C4-2B (cell line): ENCODE results near the gene LKAAEAR1.

ENCODE experiments used
- CTCF ChIP-seq: fragments of 450-650 bp; conservative IDR thresholded peaks from 2 replicates; pipeline ENCODE4 v1.5.1; 2017; ENCODE audit warnings: mild to moderate bottlenecking
- ZFX ChIP-seq: fragments of 450-650 bp; IDR thresholded peaks from 2 replicates; pipeline ENCODE4 v1.6.1; 2017

GRCh38 chr20:64084685-64085152 is 521 bp upstream of the LKAAEAR1 start:
- TF ChIP-seq CTCF, result no peak
- no peak for TF ChIP-seq ZFX
